ENCODE data around the gene GZF1. TPM values are rescaled to one million over a fixed set of nuclear protein-coding genes. Genes with fewer than 3 reads are reported as not detected.

Gene GZF1
- total RNA-seq, 1 donor from 2014 or later = 13.9 TPM

- H3K9me3 Mint-ChIP-seq = no peaks in the 10 kb centered on the region
- no peaks in the 10 kb centered on the region for H3K4me1 Mint-ChIP-seq
- H3K27ac Mint-ChIP-seq = no peak overlapping the region
- DNase-seq (ENCODE audit: low spot score in 2 of 2, unreplicated experiment in 2 of 2) = no peak
- H3K4me3 Mint-ChIP-seq = no peak overlapping the region
- H3K27me3 Mint-ChIP-seq (ENCODE audit: low read depth) = peaks cover 6% of the 10 kb centered on the region
- H3K36me3 Mint-ChIP-seq = no peaks in the 10 kb centered on the region
- no peak for TF ChIP-seq CTCF (IDR thresholded peaks at IDR 0.05; ENCODE audit: unreplicated experiment)
Measured at GRCh38 chr20:23336476-23336875, 25.5 kb upstream of the GZF1 start.

- no peaks in the 10 kb centered on the region for H3K36me3 Mint-ChIP-seq
- H3K27ac Mint-ChIP-seq = no peak overlapping the region
- DNase-seq (ENCODE audit: low spot score in 2 of 2, unreplicated experiment in 2 of 2) = no peak
- TF ChIP-seq CTCF (IDR thresholded peaks at IDR 0.05; ENCODE audit: unreplicated experiment) = no peak
- no peaks in the 10 kb centered on the region for H3K9me3 Mint-ChIP-seq
- H3K4me3 Mint-ChIP-seq = no peak overlapping the region
- H3K4me1 Mint-ChIP-seq = no peaks in the 10 kb centered on the region
- H3K27me3 Mint-ChIP-seq (ENCODE audit: low read depth) = peaks cover 6% of the 10 kb centered on the region
Measured at GRCh38 chr20:23337312-23337711, 24.7 kb upstream of the GZF1 start.

GRCh38 chr20:23339986-23340385, 22.0 kb upstream of the GZF1 start:
- H3K9me3 Mint-ChIP-seq = no peaks in the 10 kb centered on the region
- no peak for TF ChIP-seq CTCF (IDR thresholded peaks at IDR 0.05; ENCODE audit: unreplicated experiment)
- H3K4me1 Mint-ChIP-seq = no peaks in the 10 kb centered on the region
- H3K36me3 Mint-ChIP-seq = no peaks in the 10 kb centered on the region
- DNase-seq (ENCODE audit: low spot score in 2 of 2, unreplicated experiment in 2 of 2) = no peak
- no peak overlapping the region for H3K4me3 Mint-ChIP-seq
- peaks cover 6% of the 10 kb centered on the region for H3K27me3 Mint-ChIP-seq (ENCODE audit: low read depth)
- H3K27ac Mint-ChIP-seq = no peak overlapping the region

- peak; percentile 36 for TF ChIP-seq CTCF (IDR thresholded peaks at IDR 0.05; ENCODE audit: unreplicated experiment)
- no peak overlapping the region for H3K4me3 Mint-ChIP-seq
- H3K4me1 Mint-ChIP-seq = no peaks in the 10 kb centered on the region
- peaks cover 6% of the 10 kb centered on the region for H3K27me3 Mint-ChIP-seq (ENCODE audit: low read depth)
- DNase-seq (ENCODE audit: low spot score in 2 of 2, unreplicated experiment in 2 of 2) = peak in 1 of 2 experiments; percentile 63
- no peaks in the 10 kb centered on the region for H3K36me3 Mint-ChIP-seq
- no peaks in the 10 kb centered on the region for H3K9me3 Mint-ChIP-seq
- no peak overlapping the region for H3K27ac Mint-ChIP-seq
Measured at GRCh38 chr20:23340524-23340923, 21.5 kb upstream of the GZF1 start.

- no peak overlapping the region for H3K4me3 Mint-ChIP-seq
Measured at GRCh38 chr20:23341073-23341472, 20.9 kb upstream of the GZF1 start.

More at GRCh38 chr20:23341073-23341472, 20.9 kb upstream of the GZF1 start:
- DNase-seq (ENCODE audit: low spot score in 2 of 2, unreplicated experiment in 2 of 2) = no peak
- no peaks in the 10 kb centered on the region for H3K36me3 Mint-ChIP-seq
- no peak for TF ChIP-seq CTCF (IDR thresholded peaks at IDR 0.05; ENCODE audit: unreplicated experiment)
- no peaks in the 10 kb centered on the region for H3K9me3 Mint-ChIP-seq
- peaks cover 6% of the 10 kb centered on the region for H3K27me3 Mint-ChIP-seq (ENCODE audit: low read depth)
- H3K27ac Mint-ChIP-seq = no peak overlapping the region
- no peaks in the 10 kb centered on the region for H3K4me1 Mint-ChIP-seq

All from mesothelial cell of epicardium (in vitro differentiated cells).